OCI-LY1 (cell line): ENCODE results near the gene NTF3.

ENCODE experiments used
- EZH2 ChIP-seq: fragments of 200-600 bp; sonication (generic), shearing (Covaris generic); IDR thresholded peaks from 2 replicates; pipeline ENCODE4 v1.8.0; 2017; ENCODE audit warnings: borderline replicate concordance, mixed run types, mild to moderate bottlenecking, antibody characterized with exemption, low read length, moderate library complexity, mixed read lengths
- TF ChIP-seq, protein P1 (sequence below): fragments of 200-600 bp; sonication (generic), shearing (Covaris generic); IDR thresholded peaks from 2 replicates; pipeline ENCODE4 v1.5.1; 2017; ENCODE audit warnings: mild to moderate bottlenecking, antibody characterized with exemption, low read length, moderate library complexity, mixed read lengths

- TF ChIP-seq, protein P1, sequence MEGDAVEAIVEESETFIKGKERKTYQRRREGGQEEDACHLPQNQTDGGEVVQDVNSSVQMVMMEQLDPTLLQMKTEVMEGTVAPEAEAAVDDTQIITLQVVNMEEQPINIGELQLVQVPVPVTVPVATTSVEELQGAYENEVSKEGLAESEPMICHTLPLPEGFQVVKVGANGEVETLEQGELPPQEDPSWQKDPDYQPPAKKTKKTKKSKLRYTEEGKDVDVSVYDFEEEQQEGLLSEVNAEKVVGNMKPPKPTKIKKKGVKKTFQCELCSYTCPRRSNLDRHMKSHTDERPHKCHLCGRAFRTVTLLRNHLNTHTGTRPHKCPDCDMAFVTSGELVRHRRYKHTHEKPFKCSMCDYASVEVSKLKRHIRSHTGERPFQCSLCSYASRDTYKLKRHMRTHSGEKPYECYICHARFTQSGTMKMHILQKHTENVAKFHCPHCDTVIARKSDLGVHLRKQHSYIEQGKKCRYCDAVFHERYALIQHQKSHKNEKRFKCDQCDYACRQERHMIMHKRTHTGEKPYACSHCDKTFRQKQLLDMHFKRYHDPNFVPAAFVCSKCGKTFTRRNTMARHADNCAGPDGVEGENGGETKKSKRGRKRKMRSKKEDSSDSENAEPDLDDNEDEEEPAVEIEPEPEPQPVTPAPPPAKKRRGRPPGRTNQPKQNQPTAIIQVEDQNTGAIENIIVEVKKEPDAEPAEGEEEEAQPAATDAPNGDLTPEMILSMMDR, result no peak
- TF ChIP-seq EZH2, result no peak
Measured at GRCh38 chr12:5513406-5513805, 81.5 kb downstream of the NTF3 start.
